ENCODE data around the gene PCDH10.

Gene PCDH10

GRCh38 chr4:133137571-133137970, 11.5 kb upstream of the PCDH10 start:
- TF ChIP-seq, protein P1, sequence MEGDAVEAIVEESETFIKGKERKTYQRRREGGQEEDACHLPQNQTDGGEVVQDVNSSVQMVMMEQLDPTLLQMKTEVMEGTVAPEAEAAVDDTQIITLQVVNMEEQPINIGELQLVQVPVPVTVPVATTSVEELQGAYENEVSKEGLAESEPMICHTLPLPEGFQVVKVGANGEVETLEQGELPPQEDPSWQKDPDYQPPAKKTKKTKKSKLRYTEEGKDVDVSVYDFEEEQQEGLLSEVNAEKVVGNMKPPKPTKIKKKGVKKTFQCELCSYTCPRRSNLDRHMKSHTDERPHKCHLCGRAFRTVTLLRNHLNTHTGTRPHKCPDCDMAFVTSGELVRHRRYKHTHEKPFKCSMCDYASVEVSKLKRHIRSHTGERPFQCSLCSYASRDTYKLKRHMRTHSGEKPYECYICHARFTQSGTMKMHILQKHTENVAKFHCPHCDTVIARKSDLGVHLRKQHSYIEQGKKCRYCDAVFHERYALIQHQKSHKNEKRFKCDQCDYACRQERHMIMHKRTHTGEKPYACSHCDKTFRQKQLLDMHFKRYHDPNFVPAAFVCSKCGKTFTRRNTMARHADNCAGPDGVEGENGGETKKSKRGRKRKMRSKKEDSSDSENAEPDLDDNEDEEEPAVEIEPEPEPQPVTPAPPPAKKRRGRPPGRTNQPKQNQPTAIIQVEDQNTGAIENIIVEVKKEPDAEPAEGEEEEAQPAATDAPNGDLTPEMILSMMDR (IDR thresholded peaks at IDR 0.05; ENCODE audit: low read depth, low read length, poor library complexity, severe bottlenecking): no peak
- no peak for TF ChIP-seq EZH2phosphoT487 (IDR thresholded peaks at IDR 0.05; ENCODE audit: borderline replicate concordance, low read length)
- H3K9me3 ChIP-seq (ENCODE audit: control insufficient read depth, insufficient read depth, low read length): no peaks in the 10 kb centered on the region
- H4K20me1 ChIP-seq (ENCODE audit: control insufficient read depth, insufficient read depth, low read depth, low read length): no peaks in the 10 kb centered on the region
- no peaks in the 10 kb centered on the region for H3K36me3 ChIP-seq (ENCODE audit: control insufficient read depth, low read length)
- no peaks in the 10 kb centered on the region for H3K27me3 ChIP-seq (ENCODE audit: control insufficient read depth, low read length)
- H3K79me2 ChIP-seq (ENCODE audit: control insufficient read depth, low read length): no peaks in the 10 kb centered on the region
- no peaks in the 10 kb centered on the region for H3K9me2 ChIP-seq (replicated peaks; ENCODE audit: control insufficient read depth, low read length)
- no peaks in the 10 kb centered on the region for H3K4me1 ChIP-seq (ENCODE audit: control insufficient read depth, low read length)
- no peak overlapping the region for H3K4me2 ChIP-seq (ENCODE audit: low read length)
- no peak overlapping the region for H3K27ac ChIP-seq (ENCODE audit: low read depth, low read length)
- no peak overlapping the region for H3K4me3 ChIP-seq (ENCODE audit: low read length)
- no peaks in the 10 kb centered on the region for H3F3A ChIP-seq (ENCODE audit: control insufficient read depth, insufficient read depth)

GRCh38 chr4:133143775-133144430, 5.2 kb upstream of the PCDH10 start:
- Histone ChIP-seq H3K9me2 (replicated peaks; ENCODE audit: control insufficient read depth, low read length) (no peaks in the 10 kb centered on the region), H3K27me3 (ENCODE audit: control insufficient read depth, low read length) (no peaks in the 10 kb centered on the region), H3K4me2 (ENCODE audit: low read length) (no peak overlapping the region), H3K4me1 (ENCODE audit: control insufficient read depth, low read length) (no peaks in the 10 kb centered on the region), H3F3A (ENCODE audit: control insufficient read depth, insufficient read depth) (no peaks in the 10 kb centered on the region), H3K9me3 (ENCODE audit: control insufficient read depth, insufficient read depth, low read length) (no peaks in the 10 kb centered on the region), H4K20me1 (ENCODE audit: control insufficient read depth, insufficient read depth, low read depth, low read length) (no peaks in the 10 kb centered on the region), H3K4me3 (ENCODE audit: low read length) (no peak overlapping the region), H3K27ac (ENCODE audit: low read depth, low read length) (no peak overlapping the region), H3K36me3 (ENCODE audit: control insufficient read depth, low read length) (no peaks in the 10 kb centered on the region), H3K79me2 (ENCODE audit: control insufficient read depth, low read length) (no peaks in the 10 kb centered on the region)
- no peak for TF ChIP-seq EZH2phosphoT487 (IDR thresholded peaks at IDR 0.05; ENCODE audit: borderline replicate concordance, low read length)
- TF ChIP-seq, protein P1 (IDR thresholded peaks at IDR 0.05; ENCODE audit: low read depth, low read length, poor library complexity, severe bottlenecking): no peak

DNA sequence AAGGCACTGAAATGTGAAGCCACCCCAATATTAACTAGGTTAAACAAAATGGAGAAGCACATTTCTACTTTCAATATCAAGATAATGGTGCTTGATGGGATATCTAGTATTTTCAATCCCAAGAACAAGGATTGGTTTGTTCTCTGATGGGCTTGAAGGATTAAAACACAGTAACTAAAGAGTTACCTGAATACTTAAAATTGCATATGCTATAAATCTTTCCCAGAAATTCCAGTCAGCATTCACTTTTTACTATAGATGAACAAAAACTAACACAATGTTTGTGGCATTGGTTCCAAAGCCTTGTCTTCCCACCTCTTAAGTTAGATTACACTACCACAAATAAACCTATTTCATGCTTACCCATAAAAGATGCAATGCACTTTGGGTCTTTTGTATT, 3.9 kb upstream of the PCDH10 start:
- Histone ChIP-seq H3K27me3 (ENCODE audit: control insufficient read depth, low read length) (no peaks in the 10 kb centered on the region), H3F3A (ENCODE audit: control insufficient read depth, insufficient read depth) (no peaks in the 10 kb centered on the region), H3K4me1 (ENCODE audit: control insufficient read depth, low read length) (no peaks in the 10 kb centered on the region), H3K36me3 (ENCODE audit: control insufficient read depth, low read length) (no peaks in the 10 kb centered on the region), H3K9me3 (ENCODE audit: control insufficient read depth, insufficient read depth, low read length) (peaks cover 8% of the 10 kb centered on the region; the same call in 1 of the 2 replicates), H3K4me3 (ENCODE audit: low read length) (no peak overlapping the region), H3K79me2 (ENCODE audit: control insufficient read depth, low read length) (no peaks in the 10 kb centered on the region), H3K27ac (ENCODE audit: low read depth, low read length) (no peak overlapping the region), H3K9me2 (replicated peaks; ENCODE audit: control insufficient read depth, low read length) (no peaks in the 10 kb centered on the region), H3K4me2 (ENCODE audit: low read length) (no peak overlapping the region), H4K20me1 (ENCODE audit: control insufficient read depth, insufficient read depth, low read depth, low read length) (no peaks in the 10 kb centered on the region)
- TF ChIP-seq, protein P1 (IDR thresholded peaks at IDR 0.05; ENCODE audit: low read depth, low read length, poor library complexity, severe bottlenecking): no peak
- TF ChIP-seq EZH2phosphoT487 (IDR thresholded peaks at IDR 0.05; ENCODE audit: borderline replicate concordance, low read length): no peak
